Epithelial cell of proximal tubule (primary cell): Measurements from ENCODE around the gene SERPINA12. TPM values are rescaled to one million over a fixed set of nuclear protein-coding genes. Genes with fewer than 3 reads are reported as not detected.

ENCODE experiments used
- DNase-seq: peaks from one replicate; pipeline ENCODE4 v3.0.0-alpha.2; 2011; ENCODE audit warnings: low read depth
- H3K4me3 ChIP-seq: 2 replicates; pipeline ENCODE4 v1.5.1; 2011; ENCODE audit warnings: low read depth, mild to moderate bottlenecking, low read length
- total RNA-seq: library from RNA; depleted of rRNA; stranded (reverse); fragments of >200 nt; gene quantifications from 2 replicates; pipeline ENCODE4 v1.2.3, GENCODE V29; 2015
- TF ChIP-seq, protein P1 (sequence below): conservative IDR thresholded peaks from 2 replicates; pipeline ENCODE4 v1.5.1; 2012; ENCODE audit warnings: low read depth, mild to moderate bottlenecking, low read length

The SERPINA12 gene
- total RNA-seq, 1 donor from 2014 or later = not detected

DNA sequence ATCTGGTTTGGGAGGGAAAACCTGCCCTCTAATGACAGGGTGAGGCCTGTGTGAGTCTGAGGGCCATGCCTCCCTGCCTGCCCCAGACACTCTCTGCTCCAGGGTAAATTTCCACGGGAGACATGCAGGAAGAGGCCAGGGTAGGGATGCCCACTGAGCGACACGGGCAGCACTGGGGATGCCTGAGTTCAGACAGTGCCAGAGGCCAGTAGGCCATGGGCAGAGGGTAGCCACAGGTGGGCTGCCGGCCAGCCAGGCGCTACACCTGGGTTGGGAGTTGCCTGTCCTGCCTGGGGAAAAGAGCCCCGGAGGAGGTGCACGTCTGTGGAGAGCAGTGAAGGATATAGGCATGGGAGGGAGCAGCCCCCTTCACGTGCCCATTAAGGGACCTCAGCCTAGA, 3.6 kb downstream of the SERPINA12 start:
- no peak for DNase-seq
- no peak overlapping the region for H3K4me3 ChIP-seq
- TF ChIP-seq, protein P1, sequence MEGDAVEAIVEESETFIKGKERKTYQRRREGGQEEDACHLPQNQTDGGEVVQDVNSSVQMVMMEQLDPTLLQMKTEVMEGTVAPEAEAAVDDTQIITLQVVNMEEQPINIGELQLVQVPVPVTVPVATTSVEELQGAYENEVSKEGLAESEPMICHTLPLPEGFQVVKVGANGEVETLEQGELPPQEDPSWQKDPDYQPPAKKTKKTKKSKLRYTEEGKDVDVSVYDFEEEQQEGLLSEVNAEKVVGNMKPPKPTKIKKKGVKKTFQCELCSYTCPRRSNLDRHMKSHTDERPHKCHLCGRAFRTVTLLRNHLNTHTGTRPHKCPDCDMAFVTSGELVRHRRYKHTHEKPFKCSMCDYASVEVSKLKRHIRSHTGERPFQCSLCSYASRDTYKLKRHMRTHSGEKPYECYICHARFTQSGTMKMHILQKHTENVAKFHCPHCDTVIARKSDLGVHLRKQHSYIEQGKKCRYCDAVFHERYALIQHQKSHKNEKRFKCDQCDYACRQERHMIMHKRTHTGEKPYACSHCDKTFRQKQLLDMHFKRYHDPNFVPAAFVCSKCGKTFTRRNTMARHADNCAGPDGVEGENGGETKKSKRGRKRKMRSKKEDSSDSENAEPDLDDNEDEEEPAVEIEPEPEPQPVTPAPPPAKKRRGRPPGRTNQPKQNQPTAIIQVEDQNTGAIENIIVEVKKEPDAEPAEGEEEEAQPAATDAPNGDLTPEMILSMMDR = no peak

DNA sequence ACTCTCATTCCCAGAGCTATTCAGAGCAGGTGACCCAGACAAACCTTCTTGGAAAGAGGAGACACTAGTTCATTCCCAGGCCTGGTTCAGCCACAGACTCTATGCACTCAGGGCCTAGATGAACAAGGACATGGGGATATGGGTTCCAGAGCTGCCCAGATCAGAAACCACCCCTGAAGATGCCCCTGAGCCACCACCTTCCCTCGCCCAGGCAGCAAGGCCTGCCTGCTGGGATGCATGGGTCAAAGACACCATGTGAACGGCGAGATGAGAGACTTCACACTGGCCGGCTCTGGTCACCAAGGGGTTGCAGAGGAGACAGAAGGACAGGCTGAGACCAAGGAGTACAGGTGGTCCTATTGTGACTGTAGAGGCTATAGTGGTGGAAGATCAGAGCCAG, 4.1 kb downstream of the SERPINA12 start:
- TF ChIP-seq, protein P1 = no peak
- no peak overlapping the region for H3K4me3 ChIP-seq
- no peak for DNase-seq

DNA sequence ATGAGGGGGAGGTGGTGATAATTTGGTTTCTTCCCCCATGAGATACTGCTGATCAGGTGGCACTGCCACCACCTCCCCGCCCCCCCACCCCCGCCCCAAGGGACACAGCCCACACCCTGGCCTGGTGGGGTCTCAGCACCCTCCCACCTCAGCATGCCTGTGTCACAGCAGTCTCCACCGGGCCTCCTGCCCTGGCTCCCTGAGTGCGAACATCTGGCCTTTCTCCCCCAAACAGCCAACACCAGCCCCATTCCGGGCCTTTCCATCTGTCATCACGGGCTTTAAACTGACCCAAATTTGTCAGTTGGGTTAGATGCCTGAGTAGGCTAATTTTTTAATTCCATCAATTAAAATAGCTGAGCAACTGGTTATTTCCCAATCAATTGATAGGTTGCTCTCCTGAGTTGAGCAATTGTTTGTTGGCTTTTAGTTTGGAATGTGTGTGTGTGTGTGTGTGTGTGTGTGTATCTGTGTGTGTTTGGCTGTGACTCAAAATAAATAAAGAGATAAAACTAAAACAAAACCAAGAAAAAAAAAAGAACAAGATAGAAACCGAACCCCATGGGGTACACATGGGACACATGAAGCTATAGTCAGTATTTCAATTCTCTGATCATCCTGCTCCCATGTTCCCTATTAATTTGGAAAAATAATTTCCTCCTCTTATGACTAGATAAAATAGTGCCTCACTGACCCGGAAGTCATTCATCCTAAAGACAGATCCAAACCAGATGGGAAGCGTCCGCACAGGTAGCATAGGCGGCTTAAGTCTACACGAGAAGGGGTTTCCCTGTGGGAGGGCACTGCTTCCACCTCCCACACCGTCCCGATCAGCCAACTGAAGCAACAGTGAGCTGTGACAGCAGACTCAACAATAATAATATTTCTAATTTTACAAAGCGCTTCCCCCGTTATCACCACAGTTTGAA, 7.4 kb downstream of the SERPINA12 start:
- DNase-seq = no peak
- TF ChIP-seq, protein P1 = no peak
- H3K4me3 ChIP-seq = no peak overlapping the region

DNA sequence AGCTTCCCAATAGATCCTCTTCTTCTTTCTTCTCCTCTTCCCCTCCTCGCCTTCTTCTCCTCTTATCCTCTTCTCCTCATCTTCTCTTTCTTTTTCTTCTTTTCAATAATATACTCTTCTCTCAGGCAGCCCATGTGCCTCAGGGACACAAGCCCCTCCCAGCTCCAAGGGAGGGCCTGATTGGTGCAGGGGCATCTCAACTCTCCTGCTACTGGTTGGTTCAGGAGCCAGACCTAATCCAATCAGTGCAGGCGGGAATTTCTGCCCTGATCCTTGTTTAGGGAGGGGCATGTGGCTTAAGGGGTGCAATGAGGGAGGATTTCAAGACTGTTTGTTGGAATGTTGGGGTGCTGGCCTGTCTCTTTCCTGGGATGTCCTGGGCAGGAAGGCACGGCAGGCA, 9.0 kb downstream of the SERPINA12 start:
- TF ChIP-seq, protein P1 = no peak
- no peak overlapping the region for H3K4me3 ChIP-seq
- DNase-seq = no peak

DNA sequence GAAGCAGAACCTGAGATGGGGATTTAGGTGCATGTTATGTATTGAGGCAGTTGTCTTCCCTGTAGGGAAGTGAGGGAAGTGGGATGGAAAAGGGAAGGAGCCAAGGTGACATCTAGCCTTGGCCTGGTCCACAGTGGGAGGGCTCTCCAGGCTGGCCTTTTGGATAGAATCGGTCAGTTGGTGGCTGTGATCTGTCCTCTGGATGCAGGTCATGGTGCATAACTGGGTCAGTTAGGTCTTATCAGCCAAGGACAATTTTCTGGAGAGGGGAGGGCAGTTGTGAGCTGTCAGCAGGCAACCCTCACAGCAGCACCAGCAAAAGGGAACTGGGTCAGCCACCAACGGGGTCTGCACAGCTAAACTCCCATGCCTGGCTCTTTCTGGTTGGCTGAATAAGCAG, 9.6 kb downstream of the SERPINA12 start:
- TF ChIP-seq, protein P1 = no peak
- no peak for DNase-seq

DNA sequence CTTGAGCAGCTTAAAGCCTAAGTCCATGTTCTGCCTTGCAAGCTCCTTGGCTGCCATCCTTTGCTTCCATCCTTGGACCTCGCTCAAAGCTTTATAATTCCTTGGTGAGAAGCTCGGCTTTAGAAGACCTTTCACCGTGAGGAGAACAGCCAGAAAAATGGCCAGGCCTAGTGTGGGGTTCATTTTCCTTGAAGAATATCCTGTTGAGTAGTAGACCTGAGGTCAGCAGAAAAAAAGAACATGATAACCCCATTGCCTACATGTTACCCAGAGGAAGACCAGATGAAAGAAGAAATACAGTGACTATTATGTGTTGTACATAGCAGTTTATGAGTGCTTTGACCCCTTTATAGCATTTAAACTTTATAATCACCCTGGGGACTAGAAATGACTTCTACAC, 11.1 kb downstream of the SERPINA12 start:
- DNase-seq = no peak
- H3K4me3 ChIP-seq = no peak overlapping the region
- TF ChIP-seq, protein P1 = no peak

More for the DNA sequence above, 9.6 kb downstream of the SERPINA12 start:
- H3K4me3 ChIP-seq = no peak overlapping the region

DNA sequence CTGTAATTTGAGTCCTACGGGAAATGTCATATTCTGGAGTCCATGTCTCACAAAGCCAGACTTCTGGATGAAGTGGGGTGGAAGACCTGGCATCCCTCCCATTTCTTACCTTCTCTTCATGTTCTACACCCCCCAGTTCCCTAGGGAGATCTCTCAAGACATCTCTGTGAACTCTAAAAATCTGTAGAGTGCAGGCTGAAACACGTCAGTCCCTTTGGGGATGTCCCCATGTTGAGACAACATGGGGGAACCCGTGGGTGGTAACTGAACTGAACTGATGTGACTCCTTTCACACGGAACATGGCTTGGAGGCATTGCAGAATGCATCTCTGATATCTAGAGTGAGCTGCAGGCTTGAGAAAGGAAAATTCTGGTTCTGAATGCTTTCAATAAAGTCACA, 15.2 kb downstream of the SERPINA12 start:
- TF ChIP-seq, protein P1 = no peak
- no peak for DNase-seq
- H3K4me3 ChIP-seq = no peak overlapping the region
